NCI-H146 treated with DMSO at 0.1 percent for 48 hours (cell line): ENCODE data around the gene HOMER3.
A peak's percentile ranks its signal among the peaks of the same experiment; 100 is the strongest.
"Not testable (repeated sequence)": the region's sequence is repeated elsewhere in the genome, so short reads cannot be mapped to it uniquely, and the experiment has no call there.

ENCODE experiments used
- DNase-seq: peaks from one replicate; lab custom pipeline; 2025; ENCODE audit not compliant: unreplicated experiment; lab: John Stamatoyannopoulos, UW

HOMER3 gene

GRCh38 chr19:18903156-18904037, 37.6 kb downstream of the HOMER3 start:
- no peak for DNase-seq

GRCh38 chr19:18902519-18902918, 38.5 kb downstream of the HOMER3 start:
- DNase-seq = not testable (repeated sequence)

GRCh38 chr19:18901491-18901890, 39.5 kb downstream of the HOMER3 start:
- no peak for DNase-seq

- no peak for DNase-seq
Observed at GRCh38 chr19:18900700-18901481, 40.1 kb downstream of the HOMER3 start.

GRCh38 chr19:18899624-18900560, 41.1 kb downstream of the HOMER3 start:
- DNase-seq = no peak

GRCh38 chr19:18898607-18899408, 42.2 kb downstream of the HOMER3 start:
- no peak for DNase-seq

GRCh38 chr19:18898081-18898606, 42.9 kb downstream of the HOMER3 start:
- DNase-seq = no peak

- no peak for DNase-seq
Observed at GRCh38 chr19:18897094-18898029, 43.7 kb downstream of the HOMER3 start.

GRCh38 chr19:18896421-18896841, 44.6 kb downstream of the HOMER3 start:
- no peak for DNase-seq

GRCh38 chr19:18895824-18896341, 45.1 kb downstream of the HOMER3 start, which contains the start of gene CERS1:
CERS1 (minus strand) TSS chr19:18896158; CDS start chr19:18896072, 86 bp downstream.
- DNase-seq = peak; percentile 25

GRCh38 chr19:18895038-18895823, 45.8 kb downstream of the HOMER3 start:
- peak; percentile 68 for DNase-seq

GRCh38 chr19:18894254-18895037, 46.6 kb downstream of the HOMER3 start:
- peak; percentile 59 for DNase-seq

GRCh38 chr19:18893587-18894253, 47.3 kb downstream of the HOMER3 start:
- no peak for DNase-seq

- DNase-seq = no peak
Observed at GRCh38 chr19:18889949-18890745, 50.9 kb downstream of the HOMER3 start.

- no peak for DNase-seq
Observed at GRCh38 chr19:18886972-18887371, 54.0 kb downstream of the HOMER3 start.
